Astrocyte (in vitro differentiated cells and primary cell): Measurements from ENCODE around the gene PDE8A.

Experiments used
- EZH2 ChIP-seq: IDR thresholded peaks from 2 replicates; pipeline ENCODE4 v1.6.1; 2012; ENCODE audit warnings: mild to moderate bottlenecking, low read length, inconsistent platforms; ENCODE audit not compliant: insufficient read depth
- TF ChIP-seq, protein P1 (sequence below): IDR thresholded peaks from 2 replicates; pipeline ENCODE4 v1.5.1; 2011; ENCODE audit warnings: low read depth, mild to moderate bottlenecking, inconsistent platforms, low read length, moderate library complexity; ENCODE audit not compliant: insufficient read depth

DNA sequence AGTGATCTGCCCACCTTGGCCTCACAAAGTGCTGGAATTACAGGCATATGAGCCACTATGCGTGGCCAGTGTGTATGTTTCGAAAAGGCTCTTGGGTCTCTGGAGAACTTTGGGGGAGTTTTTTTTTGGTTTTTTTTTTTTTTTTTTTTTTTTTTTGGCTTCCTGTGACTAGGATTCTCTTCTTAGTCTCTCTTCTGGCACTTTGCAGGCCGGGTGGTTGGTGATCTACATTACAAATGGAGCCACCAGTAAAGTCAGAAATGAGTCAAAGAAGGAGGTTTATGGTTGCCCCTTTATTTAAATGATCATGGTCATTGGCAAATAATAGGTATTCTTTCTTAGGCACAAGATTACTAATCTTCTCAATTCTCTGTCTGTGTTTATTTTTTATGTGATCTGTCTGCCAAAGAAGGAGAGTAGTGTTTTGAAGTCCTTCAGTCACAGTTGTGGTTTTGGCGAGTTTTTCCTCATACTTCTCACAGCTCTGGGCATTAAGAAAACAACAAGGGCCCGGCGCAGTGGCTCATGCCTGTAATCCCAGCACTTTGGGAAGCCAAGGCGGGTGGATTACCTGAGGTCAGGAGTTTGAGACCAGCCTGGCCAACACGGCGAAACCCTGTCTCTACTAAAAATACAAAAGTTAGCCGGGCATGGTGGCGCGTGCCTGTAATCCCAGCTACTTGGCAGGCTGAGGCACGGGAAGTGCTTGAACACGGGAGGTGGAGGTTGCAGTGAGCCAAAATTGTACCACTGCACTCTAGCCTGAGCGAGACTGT lies 38.3 kb downstream of the PDE8A start:
- TF ChIP-seq, protein P1, sequence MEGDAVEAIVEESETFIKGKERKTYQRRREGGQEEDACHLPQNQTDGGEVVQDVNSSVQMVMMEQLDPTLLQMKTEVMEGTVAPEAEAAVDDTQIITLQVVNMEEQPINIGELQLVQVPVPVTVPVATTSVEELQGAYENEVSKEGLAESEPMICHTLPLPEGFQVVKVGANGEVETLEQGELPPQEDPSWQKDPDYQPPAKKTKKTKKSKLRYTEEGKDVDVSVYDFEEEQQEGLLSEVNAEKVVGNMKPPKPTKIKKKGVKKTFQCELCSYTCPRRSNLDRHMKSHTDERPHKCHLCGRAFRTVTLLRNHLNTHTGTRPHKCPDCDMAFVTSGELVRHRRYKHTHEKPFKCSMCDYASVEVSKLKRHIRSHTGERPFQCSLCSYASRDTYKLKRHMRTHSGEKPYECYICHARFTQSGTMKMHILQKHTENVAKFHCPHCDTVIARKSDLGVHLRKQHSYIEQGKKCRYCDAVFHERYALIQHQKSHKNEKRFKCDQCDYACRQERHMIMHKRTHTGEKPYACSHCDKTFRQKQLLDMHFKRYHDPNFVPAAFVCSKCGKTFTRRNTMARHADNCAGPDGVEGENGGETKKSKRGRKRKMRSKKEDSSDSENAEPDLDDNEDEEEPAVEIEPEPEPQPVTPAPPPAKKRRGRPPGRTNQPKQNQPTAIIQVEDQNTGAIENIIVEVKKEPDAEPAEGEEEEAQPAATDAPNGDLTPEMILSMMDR = no peak
- no peak for TF ChIP-seq EZH2
